ENCODE measurements around the gene BTBD7.

- no peak for TF ChIP-seq POLR2AphosphoS5 (IDR thresholded peaks at IDR 0.05; ENCODE audit: low read depth, low read length)
- TF ChIP-seq REST (IDR thresholded peaks at IDR 0.05; ENCODE audit: insufficient read depth in 1 of 2, low read depth in 2 of 2, low read length in 2 of 2) = no peak
These were observed 58.6 kb downstream of the BTBD7 start for GRCh38 chr14:93274055-93274806.
